ENCODE results near the gene ECSCR. TPM values are rescaled to one million over a fixed set of nuclear protein-coding genes. Genes with fewer than 3 reads are reported as not detected.

The ECSCR gene
- total and polyA plus RNA-seq, 3 donors from 2014 or later: 1.8 to 13.9 (median 2.4) TPM

GRCh38 chr5:139399501-139400121 lies 62.9 kb downstream of the ECSCR start:
- 89 to 91% methylated on average over 6 of the region's 6 CpGs for WGBS, 2 donors
- DNase-seq: no peak
- H3K4me3 ChIP-seq: no peak overlapping the region

More at GRCh38 chr5:139399501-139400121, 62.9 kb downstream of the ECSCR start:
- Histone ChIP-seq H3K4me1 (no peaks in the 10 kb centered on the region), H3K27ac (no peak overlapping the region), H3K9me3 (no peaks in the 10 kb centered on the region), H3K36me3 (ENCODE audit: low read depth, missing control alignments) (no peaks in the 10 kb centered on the region), H3K27me3 (no peaks in the 10 kb centered on the region)
- intact Hi-C loops (cut with DNase I; ENCODE audit: low total_unique reads): no loop called here
- TF ChIP-seq CTCF (IDR thresholded peaks at IDR 0.05) (no peak), POLR2A (IDR thresholded peaks at IDR 0.05) (no peak)

Small RNA genes lying within 50 kb of the gene (small RNA-seq; reads per million reads assigned to genes)
- gene RNU5B-4P: 0 reads per million in 2 donors

Other genes starting within 250 kb of the ECSCR start
- 100 to 1,000 TPM; 243 to 248 TPM for gene MATR3, start 169.0 kb downstream of the ECSCR start, total RNA-seq
- gene MATR3, start 169.0 kb downstream of the ECSCR start, polyA plus RNA-seq (ENCODE audit: insufficient read depth, low read depth, low replicate concordance): 174 TPM
- 100 to 1,000 TPM; 142 to 150 TPM for gene PAIP2, start 120.9 kb downstream of the ECSCR start, total RNA-seq
- 297 TPM for gene PAIP2, start 120.9 kb downstream of the ECSCR start, polyA plus RNA-seq (ENCODE audit: insufficient read depth, low read depth, low replicate concordance)
- not detected for gene SLC23A1, start 79.4 kb downstream of the ECSCR start, total RNA-seq
- gene SLC23A1, start 79.4 kb downstream of the ECSCR start, polyA plus RNA-seq (ENCODE audit: insufficient read depth, low read depth, low replicate concordance): 0.34 TPM
- under 1 TPM; 0.31 to 0.94 TPM for gene MZB1, start 72.8 kb downstream of the ECSCR start, total RNA-seq
- 6.0 TPM for gene MZB1, start 72.8 kb downstream of the ECSCR start, polyA plus RNA-seq (ENCODE audit: insufficient read depth, low read depth, low replicate concordance)
- 1 to 10 TPM; 2.7 to 3.6 TPM for gene PROB1, start 67.6 kb downstream of the ECSCR start, total RNA-seq
- gene PROB1, start 67.6 kb downstream of the ECSCR start, polyA plus RNA-seq (ENCODE audit: insufficient read depth, low read depth, low replicate concordance): 1.5 TPM
- gene SPATA24, start 58.7 kb downstream of the ECSCR start, total RNA-seq: 10 to 100 TPM; 45.2 to 94.6 TPM
- 185 TPM for gene SPATA24, start 58.7 kb downstream of the ECSCR start, polyA plus RNA-seq (ENCODE audit: insufficient read depth, low read depth, low replicate concordance)
- 10 to 100 TPM; 45.0 to 98.3 TPM for gene DNAJC18, start 23.2 kb downstream of the ECSCR start, total RNA-seq
- gene DNAJC18, start 23.2 kb downstream of the ECSCR start, polyA plus RNA-seq (ENCODE audit: insufficient read depth, low read depth, low replicate concordance): 283 TPM
- gene SMIM33, start 8.3 kb upstream of the ECSCR start, total RNA-seq: under 1 TPM in 1 of 2 donors, not detected in 1; 0.16 TPM
- gene SMIM33, start 8.3 kb upstream of the ECSCR start, polyA plus RNA-seq (ENCODE audit: insufficient read depth, low read depth, low replicate concordance): not detected
- 10 to 100 TPM; 14.2 to 18.6 TPM for gene STING1, start 20.0 kb upstream of the ECSCR start, total RNA-seq
- gene STING1, start 20.0 kb upstream of the ECSCR start, polyA plus RNA-seq (ENCODE audit: insufficient read depth, low read depth, low replicate concordance): 22.4 TPM
- 100 to 1,000 TPM; 102 to 116 TPM for gene UBE2D2, start 98.6 kb upstream of the ECSCR start, total RNA-seq
- 386 TPM for gene UBE2D2, start 98.6 kb upstream of the ECSCR start, polyA plus RNA-seq (ENCODE audit: insufficient read depth, low read depth, low replicate concordance)
- gene CXXC5, start 185.6 kb upstream of the ECSCR start, total RNA-seq: 10 to 100 TPM; 71.1 to 78.3 TPM
- 94.7 TPM for gene CXXC5, start 185.6 kb upstream of the ECSCR start, polyA plus RNA-seq (ENCODE audit: insufficient read depth, low read depth, low replicate concordance)

All from testis (tissue), 3 donors.